IPS-18c (cell line): ENCODE measurements around the gene SRD5A1.
"Not testable (repeated sequence)": the region's sequence is repeated elsewhere in the genome, so short reads cannot be mapped to it uniquely, and the experiment has no call there.

Source experiments
- H3K4me3 ChIP-seq: 2 replicates; pipeline ENCODE4 v1.7.0; 2013; ENCODE audit warnings: low read depth, mild to moderate bottlenecking, low read length, moderate library complexity; ENCODE audit not compliant: insufficient read depth
- H3K9me3 ChIP-seq: one replicate; pipeline ENCODE4 v1.6.1; 2013; ENCODE audit warnings: mild to moderate bottlenecking, low read length, moderate library complexity; ENCODE audit not compliant: control insufficient read depth, insufficient read depth

Gene SRD5A1

DNA sequence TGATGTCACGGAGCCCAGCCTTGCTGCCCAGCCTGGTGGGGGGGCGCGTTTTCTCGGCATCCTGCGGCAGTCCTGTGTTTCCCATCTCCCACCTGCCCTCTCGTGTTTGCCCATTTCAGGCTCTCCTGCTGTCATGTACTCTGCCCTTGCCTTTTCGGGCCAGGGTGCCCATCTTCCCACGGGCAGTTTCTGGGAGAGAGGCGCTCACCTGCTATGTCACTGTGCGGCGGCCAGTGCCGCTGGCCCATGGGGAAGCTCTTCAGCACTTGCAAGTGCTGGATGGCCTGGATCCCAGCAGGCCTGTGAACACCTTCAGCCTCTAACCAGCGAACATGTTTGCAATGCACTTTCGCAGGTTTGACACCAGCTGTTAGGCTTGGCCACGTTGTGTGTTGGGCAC is 33.5 kb downstream of the SRD5A1 start:
- H3K9me3 ChIP-seq: no peaks in the 10 kb centered on the region
- H3K4me3 ChIP-seq: no peak overlapping the region

DNA sequence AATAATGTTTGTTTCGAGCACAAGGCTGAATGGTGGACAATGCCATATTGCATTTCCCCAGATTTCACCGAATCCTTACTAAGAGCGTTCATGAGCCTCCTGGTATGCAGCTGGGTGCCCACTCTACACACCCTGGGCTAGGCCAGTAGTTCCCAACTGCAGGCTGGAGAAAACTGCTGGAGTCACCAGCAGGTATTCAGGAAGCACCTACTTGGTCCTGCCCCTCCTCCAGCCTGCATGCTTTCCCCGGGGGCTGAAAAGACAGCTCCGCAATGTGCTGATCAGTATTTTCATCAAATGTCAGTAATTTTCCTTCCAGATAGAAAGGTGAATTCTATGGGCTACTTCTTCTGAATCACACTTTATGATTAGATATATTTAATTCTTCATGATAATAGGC is 34.4 kb downstream of the SRD5A1 start:
- no peak overlapping the region for H3K4me3 ChIP-seq
- no peaks in the 10 kb centered on the region for H3K9me3 ChIP-seq

DNA sequence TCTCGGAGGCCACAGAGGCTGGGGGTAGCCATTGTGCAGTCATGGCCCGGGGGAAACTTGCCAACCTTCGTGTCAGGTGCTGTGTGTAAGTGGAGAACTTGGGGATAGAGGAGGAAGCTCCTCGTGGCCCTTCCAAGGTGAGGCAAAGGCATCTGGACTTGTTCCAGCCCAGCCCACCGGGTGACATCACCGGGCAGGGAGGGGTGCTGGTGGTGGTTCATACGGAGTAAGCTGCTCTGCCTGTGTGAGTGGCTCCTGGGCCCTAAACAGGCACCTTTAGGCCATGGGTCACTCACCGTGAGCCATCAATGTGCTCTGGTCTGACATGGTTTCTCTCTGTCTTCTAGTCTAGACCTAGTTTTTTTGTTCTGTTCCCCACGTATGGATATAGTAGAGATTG is 35.5 kb downstream of the SRD5A1 start:
- H3K9me3 ChIP-seq, H3K4me3 ChIP-seq: not testable (repeated sequence)

DNA sequence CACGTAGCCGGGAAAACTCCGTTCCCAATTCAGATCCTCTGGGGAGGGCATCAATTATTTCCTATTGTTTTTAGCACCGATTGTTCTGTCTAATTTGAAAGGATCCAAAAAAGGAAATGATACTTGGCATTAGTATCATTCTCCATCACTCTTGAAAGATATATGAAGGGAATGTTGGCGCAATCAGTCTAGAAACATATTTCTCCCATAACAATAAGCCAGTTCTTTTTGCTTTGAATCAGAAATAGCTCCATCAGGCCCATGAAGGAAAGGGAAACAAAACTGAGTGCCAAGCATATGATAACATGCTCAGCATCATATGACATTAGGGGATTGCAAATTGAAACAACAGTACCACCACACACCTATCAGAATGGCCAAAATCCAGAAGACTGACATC is 39.8 kb downstream of the SRD5A1 start:
- Histone ChIP-seq H3K9me3 (no peaks in the 10 kb centered on the region), H3K4me3 (no peak overlapping the region)

DNA sequence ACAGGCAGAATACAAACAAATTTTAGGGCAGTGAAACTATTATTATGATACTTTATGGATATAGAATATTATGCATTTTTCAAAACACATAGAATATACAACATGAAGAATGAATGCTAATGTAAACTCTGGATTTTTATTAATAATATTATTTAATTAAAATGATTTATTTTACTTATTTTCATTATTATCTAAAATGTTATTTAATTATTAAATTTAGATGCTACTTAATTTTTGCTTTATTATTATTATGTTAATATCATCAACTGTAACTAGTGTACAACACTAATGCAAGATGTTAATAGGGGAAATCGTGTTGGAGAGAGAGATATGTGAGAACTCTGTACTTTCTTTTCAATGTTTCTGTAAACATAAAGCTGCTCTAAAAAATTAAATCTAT is 40.7 kb downstream of the SRD5A1 start:
- no peak overlapping the region for H3K4me3 ChIP-seq
- H3K9me3 ChIP-seq: no peaks in the 10 kb centered on the region

DNA sequence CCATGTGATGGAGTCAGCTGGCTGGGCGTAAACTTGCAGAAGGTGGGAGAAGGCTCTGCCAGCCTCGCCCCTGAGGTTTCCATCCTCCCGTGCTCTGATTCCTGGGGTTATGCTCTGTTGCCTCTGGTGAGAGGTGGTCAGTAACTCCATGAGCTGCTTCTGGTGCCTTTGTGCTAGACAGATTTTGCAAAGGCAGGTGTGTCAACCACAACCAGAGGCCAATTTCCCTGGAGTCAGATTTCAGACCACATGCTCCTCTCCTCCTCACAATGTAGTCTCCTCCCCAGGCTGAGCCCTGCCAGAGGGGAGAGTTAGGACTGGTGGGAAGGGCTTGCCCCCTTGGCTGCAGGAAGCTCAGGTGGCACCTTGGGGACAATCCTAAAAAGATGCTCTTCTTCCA is 41.2 kb downstream of the SRD5A1 start:
- Histone ChIP-seq H3K9me3 (no peaks in the 10 kb centered on the region), H3K4me3 (no peak overlapping the region)

DNA sequence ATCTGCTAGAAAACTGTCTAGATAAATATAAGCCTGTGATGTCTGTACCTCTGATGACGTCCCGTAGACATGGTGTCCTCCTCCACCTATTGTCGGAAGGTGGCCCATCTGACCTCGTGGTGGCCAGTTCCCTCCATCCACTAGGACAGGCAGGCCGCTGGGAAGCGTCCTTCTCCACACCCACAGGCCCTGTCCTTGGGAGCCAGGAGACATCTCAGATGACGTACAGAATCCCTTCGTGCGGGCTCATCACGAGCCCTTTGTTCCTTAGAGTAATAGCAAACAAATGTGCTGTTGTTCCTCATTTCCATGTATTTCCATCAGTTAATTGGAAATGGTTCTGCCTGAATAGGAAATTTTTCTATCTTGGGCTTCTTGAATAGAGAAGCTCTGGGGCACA is 41.6 kb downstream of the SRD5A1 start:
- H3K4me3 ChIP-seq: no peak overlapping the region
- no peaks in the 10 kb centered on the region for H3K9me3 ChIP-seq

DNA sequence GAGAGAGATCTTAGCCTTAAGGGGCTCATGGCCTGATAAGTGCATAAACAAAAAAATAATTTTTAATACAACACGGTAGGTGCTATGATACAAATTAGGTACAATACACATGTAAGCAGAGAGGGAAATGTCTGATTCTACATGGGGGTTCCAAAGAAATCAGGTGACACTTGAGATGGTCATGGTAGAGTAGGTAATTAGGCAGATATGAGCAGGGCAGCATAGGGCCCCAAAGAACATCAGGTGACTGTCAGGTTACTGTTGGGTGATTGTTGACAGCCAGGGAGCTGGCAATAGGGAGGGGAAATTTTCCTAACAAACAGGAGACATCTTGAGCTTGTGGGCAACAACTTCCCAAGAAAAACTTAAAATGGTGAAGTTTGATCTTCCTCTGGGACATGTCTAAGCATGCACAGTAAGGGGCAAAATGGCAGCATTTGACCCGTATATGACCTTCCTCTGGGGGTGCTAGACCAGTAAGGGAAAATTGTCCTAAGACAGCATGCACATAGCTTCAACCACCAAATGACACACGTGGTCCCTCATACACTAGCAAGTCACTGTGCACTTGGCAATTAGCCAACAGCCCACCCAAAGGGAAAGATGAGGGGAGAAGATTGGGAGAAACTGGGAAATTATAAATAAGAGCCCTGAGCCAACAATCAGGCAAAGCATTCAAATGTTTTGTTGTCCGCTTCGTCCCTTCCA is 42.7 kb downstream of the SRD5A1 start:
- H3K4me3 ChIP-seq: no peak overlapping the region
- no peaks in the 10 kb centered on the region for H3K9me3 ChIP-seq

DNA sequence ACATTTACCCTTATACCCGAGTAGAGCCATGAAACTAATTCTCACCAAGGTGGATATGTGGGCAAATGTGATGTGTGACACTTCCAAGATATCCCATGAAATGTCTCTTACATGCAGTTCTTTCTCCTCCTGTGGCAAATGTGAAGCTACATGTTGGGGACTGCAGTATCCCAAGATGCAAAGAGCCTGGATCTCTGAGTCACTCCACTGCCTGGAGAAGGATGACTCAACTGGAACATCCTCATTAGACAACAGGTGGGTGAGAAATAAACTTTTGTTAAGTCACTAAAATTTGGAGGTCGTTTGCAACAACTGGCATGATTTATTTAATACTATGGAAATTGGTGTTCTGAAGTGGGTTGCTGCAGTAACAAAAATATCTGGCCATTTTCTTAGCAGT is 43.5 kb downstream of the SRD5A1 start:
- Histone ChIP-seq H3K9me3 (no peaks in the 10 kb centered on the region), H3K4me3 (no peak overlapping the region)

DNA sequence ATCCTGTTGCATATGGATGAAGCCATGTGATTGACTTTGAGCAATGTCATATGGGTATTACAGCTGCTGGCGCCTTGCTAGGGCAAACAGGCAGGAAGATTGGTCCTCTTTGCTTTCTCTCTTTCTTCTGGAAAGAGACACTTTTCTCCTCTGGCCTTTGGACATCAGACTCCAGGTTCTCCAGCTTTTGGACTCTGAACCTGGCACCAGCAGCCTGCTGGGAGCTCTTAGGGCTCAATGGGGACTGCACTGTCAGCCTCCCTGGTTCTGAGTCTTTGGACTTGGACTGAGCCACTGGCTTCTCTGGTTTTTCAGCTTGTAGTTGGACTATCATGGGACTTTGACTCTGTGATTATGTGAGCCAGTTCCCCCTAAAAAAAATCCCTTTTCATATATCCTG is 45.1 kb downstream of the SRD5A1 start:
- H3K4me3 ChIP-seq: no peak overlapping the region

DNA sequence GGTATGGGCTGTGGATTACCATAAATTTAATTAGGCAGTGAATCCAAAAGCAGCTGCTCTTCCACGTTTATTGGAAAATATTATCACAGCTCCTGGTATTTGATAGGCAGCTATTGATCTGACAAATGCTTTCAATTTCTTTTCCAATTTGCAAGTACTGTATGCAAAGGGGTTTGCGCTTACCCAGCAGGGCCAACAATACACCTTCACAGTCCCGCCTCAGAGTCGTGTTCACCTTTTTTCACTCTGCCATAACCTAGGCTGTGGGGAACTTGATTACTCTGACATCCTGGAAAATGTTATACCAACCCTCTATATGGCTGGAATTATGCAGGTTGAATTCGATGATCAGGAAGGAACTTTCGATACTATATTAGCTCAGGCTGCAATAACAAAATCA is 47.7 kb downstream of the SRD5A1 start:
- H3K9me3 ChIP-seq: no peaks in the 10 kb centered on the region

More for the DNA sequence above, 45.1 kb downstream of the SRD5A1 start:
- H3K9me3 ChIP-seq: no peaks in the 10 kb centered on the region

DNA sequence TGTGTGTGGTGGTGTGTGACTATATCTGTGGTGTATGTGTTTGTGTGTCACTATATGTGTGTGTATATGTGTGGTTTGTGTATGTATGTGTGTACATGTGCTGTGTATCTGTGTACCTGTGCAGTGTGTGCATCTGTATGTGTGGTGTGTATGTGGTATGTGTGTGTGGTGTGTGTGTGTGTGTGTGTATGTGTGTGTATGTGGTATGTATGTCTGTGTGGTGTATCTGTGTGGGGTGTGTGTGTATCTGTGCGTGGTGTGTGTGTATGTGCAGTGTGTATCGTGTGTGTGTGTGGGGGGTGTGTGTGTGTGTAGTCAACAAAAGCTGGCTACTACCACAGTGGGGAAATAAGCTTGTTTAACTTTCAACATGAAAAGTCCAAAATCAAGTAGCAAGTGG is 48.4 kb downstream of the SRD5A1 start:
- Histone ChIP-seq H3K9me3 (no peaks in the 10 kb centered on the region), H3K4me3 (no peak overlapping the region)

More for the DNA sequence above, 47.7 kb downstream of the SRD5A1 start:
- H3K4me3 ChIP-seq: no peak overlapping the region

DNA sequence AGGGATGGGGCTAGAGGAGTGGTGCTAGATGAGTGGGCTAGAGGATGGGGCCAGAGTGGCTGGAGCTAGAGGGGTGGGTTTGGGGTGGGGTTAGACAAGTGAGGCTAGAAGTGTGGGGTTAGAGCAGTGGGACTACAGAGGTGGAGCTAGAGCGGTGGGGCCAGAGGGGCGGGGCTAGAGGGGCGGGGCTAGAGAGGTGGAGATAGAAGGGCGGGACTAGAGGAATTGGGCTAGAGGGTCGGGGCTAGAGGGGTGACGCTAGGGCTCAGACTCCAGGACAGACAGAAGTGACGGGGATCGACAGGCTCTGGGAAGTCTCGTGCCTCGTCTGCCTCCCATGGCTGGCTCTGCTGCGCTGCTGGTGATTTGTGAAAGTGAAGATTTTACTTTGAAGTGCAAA is 49.0 kb downstream of the SRD5A1 start:
- no peak overlapping the region for H3K4me3 ChIP-seq

DNA sequence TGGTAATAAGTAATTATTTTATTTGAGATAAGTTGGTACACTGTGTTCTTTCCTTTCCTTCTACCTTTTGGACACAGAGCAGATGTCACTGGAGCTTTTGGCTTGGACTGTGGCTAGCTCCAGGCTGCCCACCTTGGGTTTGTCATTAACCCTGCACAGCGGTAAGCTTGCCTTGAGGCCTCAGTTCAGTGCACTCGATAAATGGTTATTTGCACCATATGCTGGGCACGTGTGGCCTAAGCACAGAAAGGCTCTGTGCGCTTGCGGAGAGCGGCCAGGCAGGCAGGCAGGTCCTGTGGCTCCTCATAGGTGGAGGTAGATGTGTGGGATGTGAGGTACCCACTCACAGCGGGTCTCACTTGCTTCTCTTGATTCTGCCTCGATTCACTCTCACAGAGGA is 50.0 kb downstream of the SRD5A1 start:
- no peaks in the 10 kb centered on the region for H3K9me3 ChIP-seq
- H3K4me3 ChIP-seq: no peak overlapping the region

More for the DNA sequence above, 49.0 kb downstream of the SRD5A1 start:
- no peaks in the 10 kb centered on the region for H3K9me3 ChIP-seq

DNA sequence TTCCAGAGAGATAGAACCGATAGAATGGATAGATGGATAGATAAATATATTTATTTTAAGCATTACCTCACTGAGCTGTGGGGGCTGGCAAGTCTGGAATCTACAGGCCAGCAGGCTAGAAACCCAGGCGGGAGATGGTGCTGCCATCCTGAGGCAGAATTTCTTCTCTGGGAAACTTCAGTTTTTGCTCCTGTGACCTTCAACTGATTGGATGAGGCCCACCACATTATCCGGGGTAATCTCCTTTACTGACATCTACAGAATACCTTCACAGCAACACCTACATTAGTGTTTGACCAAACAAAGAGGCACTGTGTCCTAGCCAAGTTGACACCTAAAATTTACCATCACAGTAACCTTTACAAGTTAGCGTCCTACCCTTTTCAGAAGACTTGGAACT is 50.8 kb downstream of the SRD5A1 start:
- Histone ChIP-seq H3K4me3 (no peak overlapping the region), H3K9me3 (no peaks in the 10 kb centered on the region)

DNA sequence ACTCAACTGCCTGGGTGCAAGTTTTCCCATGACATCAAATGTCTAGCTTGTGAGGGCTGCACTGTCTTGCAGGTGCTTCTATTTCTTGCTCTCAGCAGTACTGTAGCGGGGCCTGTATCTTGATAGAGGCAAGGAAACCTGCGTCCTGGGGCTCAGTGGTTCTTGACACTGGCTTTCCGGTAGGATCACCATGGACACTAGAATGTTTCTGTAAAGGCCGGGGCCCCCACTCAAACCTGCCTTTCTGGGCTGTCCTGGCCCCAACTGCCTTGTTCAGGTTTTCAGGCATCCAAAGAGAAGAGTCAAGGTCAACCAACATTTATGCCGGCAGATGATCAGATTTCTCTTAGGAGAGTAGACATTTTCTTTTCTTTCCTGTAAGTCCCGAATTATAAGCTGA is 53.3 kb downstream of the SRD5A1 start:
- no peak overlapping the region; the same call in 1 of the 2 replicates for H3K4me3 ChIP-seq

DNA sequence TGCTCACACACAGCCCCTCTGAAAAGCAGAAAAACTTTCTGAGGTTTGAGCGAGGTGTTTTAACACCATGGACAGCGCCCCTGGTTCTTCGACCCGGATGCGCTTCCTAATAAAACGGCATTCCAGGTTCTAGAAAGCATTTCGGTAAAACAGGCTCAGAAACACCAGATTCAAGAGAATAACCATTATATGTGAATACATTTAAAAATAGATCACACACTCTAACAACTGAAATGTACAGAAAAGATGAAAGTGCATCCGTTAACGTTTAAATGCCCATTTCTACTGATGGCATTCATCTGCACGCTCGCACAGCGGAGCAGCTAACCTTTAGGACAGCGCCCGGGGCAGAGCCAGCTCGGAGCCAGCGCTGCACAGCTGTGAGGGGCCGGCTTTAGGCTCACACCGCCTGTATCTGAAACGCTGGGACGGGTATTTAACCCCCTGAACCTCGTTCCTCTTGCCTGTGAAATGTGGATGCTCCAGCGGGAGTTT is 53.7 kb downstream of the SRD5A1 start:
- Histone ChIP-seq H3K9me3 (no peaks in the 10 kb centered on the region), H3K4me3 (peak overlapping the region; percentile 57)

More for the DNA sequence above, 53.3 kb downstream of the SRD5A1 start:
- no peaks in the 10 kb centered on the region for H3K9me3 ChIP-seq

DNA sequence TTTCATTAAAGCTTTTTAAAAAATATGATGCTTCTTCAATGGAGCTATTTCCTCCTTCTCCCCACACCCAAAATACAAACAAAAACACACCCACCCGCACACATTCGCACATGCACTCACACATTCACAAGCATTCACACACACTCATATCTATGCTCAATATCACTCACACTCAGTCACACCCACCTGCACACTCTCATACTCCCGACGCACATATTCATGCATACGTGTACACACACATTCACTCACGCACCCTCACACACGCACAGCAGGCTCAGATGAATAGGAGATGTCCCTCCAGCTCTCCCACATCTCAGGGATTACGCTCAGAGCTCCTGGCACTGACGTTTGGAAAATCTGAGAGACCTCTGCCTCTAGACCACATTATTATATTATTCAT is 54.3 kb downstream of the SRD5A1 start:
- Histone ChIP-seq H3K4me3 (peak overlapping the region; percentile 57; the same call in 1 of the 2 replicates), H3K9me3 (no peaks in the 10 kb centered on the region)

DNA sequence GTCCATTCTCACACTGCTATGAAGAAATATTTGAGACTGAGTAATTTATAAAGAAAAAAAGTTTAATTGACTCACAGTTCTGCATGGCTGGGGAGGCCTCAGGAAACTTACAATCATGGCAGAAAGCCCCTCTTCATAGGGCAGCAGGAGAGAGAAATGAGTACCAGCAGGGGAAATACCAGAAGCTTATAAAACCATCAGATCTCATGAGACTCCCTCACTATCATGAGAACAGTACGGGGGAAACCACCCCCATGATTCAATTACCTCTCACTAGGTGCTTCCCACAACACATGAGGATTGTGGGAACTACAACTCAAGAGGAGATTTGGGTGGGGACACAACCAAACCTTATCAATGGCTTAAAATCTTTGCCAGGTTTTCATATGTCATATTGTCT is 59.7 kb downstream of the SRD5A1 start:
- no peak overlapping the region for H3K4me3 ChIP-seq
- H3K9me3 ChIP-seq: no peaks in the 10 kb centered on the region
